HEK293 (cell line): ENCODE data around the gene PCDH1.

Experiments used
- CTCF ChIP-seq: fragments of 450-650 bp; formaldehyde crosslinking; IDR thresholded peaks from 2 replicates; pipeline ENCODE4 v1.5.1; 2016; ENCODE audit warnings: missing biosample characterization, missing genetic modification characterization
- KLF1 ChIP-seq: fragments of 450-650 bp; formaldehyde crosslinking; IDR thresholded peaks from 2 replicates; pipeline ENCODE4 v1.5.1; 2016; ENCODE audit warnings: missing biosample characterization, missing genetic modification characterization
- REST ChIP-seq: fragments of 450-650 bp; formaldehyde crosslinking; IDR thresholded peaks from 2 replicates; pipeline ENCODE4 v1.5.1; 2016; ENCODE audit warnings: missing biosample characterization, missing genetic modification characterization
- SETDB1 ChIP-seq: IDR thresholded peaks from one replicate; pipeline ENCODE4 v1.6.1; 2017; ENCODE audit warnings: mild to moderate bottlenecking, low read length, moderate library complexity, mixed read lengths; ENCODE audit not compliant: insufficient read length
- YY1 ChIP-seq: fragments of 450-650 bp; formaldehyde crosslinking; IDR thresholded peaks from 2 replicates; pipeline ENCODE4 v1.5.1; 2018; ENCODE audit warnings: missing biosample characterization, missing genetic modification characterization
- ZBTB7A ChIP-seq: fragments of 450-650 bp; formaldehyde crosslinking; IDR thresholded peaks from 2 replicates; pipeline ENCODE4 v1.5.1; 2016; ENCODE audit warnings: low read depth, missing biosample characterization, missing genetic modification characterization
- ZNF184 ChIP-seq: fragments of 450-650 bp; IDR thresholded peaks from 2 replicates; pipeline ENCODE4 v1.5.1; 2018; ENCODE audit warnings: missing biosample characterization, mild to moderate bottlenecking, missing genetic modification characterization
- ZNF391 ChIP-seq: fragments of 450-650 bp; formaldehyde crosslinking; IDR thresholded peaks from 2 replicates; pipeline ENCODE4 v1.5.1; 2016; ENCODE audit warnings: low read depth, missing biosample characterization, missing genetic modification characterization, borderline replicate concordance
- ZNF513 ChIP-seq: fragments of 450-650 bp; IDR thresholded peaks from 2 replicates; pipeline ENCODE4 v1.5.1; 2018; ENCODE audit warnings: missing biosample characterization, missing genetic modification characterization
- ZSCAN23 ChIP-seq: fragments of 450-650 bp; formaldehyde crosslinking; IDR thresholded peaks from 2 replicates; pipeline ENCODE4 v1.5.1; 2016; ENCODE audit warnings: missing biosample characterization, missing genetic modification characterization
- TF ChIP-seq, protein P1 (sequence below): fragments of 450-650 bp; formaldehyde crosslinking; IDR thresholded peaks from 2 replicates; pipeline ENCODE4 v1.5.1; 2017; ENCODE audit warnings: missing biosample characterization, missing genetic modification characterization
- TF ChIP-seq, protein P2 (sequence below): fragments of 450-650 bp; formaldehyde crosslinking; IDR thresholded peaks from 2 replicates; pipeline ENCODE4 v1.5.1; 2016; ENCODE audit warnings: missing biosample characterization, missing genetic modification characterization, borderline replicate concordance

GRCh38 chr5:141875022-141875740, 3.0 kb downstream of the PCDH1 start:
- TF ChIP-seq ZNF391 (tag by site-specific recombination): no peak
- TF ChIP-seq YY1 (tag by site-specific recombination): no peak
- no peak for TF ChIP-seq CTCF (tag by site-specific recombination)
- no peak for TF ChIP-seq ZNF184 (tag by site-specific recombination)
- TF ChIP-seq, protein P1, sequence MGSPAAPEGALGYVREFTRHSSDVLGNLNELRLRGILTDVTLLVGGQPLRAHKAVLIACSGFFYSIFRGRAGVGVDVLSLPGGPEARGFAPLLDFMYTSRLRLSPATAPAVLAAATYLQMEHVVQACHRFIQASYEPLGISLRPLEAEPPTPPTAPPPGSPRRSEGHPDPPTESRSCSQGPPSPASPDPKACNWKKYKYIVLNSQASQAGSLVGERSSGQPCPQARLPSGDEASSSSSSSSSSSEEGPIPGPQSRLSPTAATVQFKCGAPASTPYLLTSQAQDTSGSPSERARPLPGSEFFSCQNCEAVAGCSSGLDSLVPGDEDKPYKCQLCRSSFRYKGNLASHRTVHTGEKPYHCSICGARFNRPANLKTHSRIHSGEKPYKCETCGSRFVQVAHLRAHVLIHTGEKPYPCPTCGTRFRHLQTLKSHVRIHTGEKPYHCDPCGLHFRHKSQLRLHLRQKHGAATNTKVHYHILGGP (tag by site-specific recombination): no peak
- no peak for TF ChIP-seq ZSCAN23 (tag by site-specific recombination)
- TF ChIP-seq REST: no peak
- TF ChIP-seq ZNF513: no peak
- TF ChIP-seq, protein P2, sequence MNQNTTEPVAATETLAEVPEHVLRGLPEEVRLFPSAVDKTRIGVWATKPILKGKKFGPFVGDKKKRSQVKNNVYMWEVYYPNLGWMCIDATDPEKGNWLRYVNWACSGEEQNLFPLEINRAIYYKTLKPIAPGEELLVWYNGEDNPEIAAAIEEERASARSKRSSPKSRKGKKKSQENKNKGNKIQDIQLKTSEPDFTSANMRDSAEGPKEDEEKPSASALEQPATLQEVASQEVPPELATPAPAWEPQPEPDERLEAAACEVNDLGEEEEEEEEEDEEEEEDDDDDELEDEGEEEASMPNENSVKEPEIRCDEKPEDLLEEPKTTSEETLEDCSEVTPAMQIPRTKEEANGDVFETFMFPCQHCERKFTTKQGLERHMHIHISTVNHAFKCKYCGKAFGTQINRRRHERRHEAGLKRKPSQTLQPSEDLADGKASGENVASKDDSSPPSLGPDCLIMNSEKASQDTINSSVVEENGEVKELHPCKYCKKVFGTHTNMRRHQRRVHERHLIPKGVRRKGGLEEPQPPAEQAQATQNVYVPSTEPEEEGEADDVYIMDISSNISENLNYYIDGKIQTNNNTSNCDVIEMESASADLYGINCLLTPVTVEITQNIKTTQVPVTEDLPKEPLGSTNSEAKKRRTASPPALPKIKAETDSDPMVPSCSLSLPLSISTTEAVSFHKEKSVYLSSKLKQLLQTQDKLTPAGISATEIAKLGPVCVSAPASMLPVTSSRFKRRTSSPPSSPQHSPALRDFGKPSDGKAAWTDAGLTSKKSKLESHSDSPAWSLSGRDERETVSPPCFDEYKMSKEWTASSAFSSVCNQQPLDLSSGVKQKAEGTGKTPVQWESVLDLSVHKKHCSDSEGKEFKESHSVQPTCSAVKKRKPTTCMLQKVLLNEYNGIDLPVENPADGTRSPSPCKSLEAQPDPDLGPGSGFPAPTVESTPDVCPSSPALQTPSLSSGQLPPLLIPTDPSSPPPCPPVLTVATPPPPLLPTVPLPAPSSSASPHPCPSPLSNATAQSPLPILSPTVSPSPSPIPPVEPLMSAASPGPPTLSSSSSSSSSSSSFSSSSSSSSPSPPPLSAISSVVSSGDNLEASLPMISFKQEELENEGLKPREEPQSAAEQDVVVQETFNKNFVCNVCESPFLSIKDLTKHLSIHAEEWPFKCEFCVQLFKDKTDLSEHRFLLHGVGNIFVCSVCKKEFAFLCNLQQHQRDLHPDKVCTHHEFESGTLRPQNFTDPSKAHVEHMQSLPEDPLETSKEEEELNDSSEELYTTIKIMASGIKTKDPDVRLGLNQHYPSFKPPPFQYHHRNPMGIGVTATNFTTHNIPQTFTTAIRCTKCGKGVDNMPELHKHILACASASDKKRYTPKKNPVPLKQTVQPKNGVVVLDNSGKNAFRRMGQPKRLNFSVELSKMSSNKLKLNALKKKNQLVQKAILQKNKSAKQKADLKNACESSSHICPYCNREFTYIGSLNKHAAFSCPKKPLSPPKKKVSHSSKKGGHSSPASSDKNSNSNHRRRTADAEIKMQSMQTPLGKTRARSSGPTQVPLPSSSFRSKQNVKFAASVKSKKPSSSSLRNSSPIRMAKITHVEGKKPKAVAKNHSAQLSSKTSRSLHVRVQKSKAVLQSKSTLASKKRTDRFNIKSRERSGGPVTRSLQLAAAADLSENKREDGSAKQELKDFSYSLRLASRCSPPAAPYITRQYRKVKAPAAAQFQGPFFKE (tag by site-specific recombination): no peak
- no peak for TF ChIP-seq KLF1 (tag by site-specific recombination)
- no peak for TF ChIP-seq SETDB1
- TF ChIP-seq ZBTB7A (tag by site-specific recombination): no peak
